Prostate gland (tissue), 2 donors: Measurements from ENCODE around the gene TBATA. TPM values are rescaled to one million over a fixed set of nuclear protein-coding genes. Genes with fewer than 3 reads are reported as not detected.

Source experiments
- DNase-seq: peaks from one replicate; pipeline ENCODE4 v3.0.0-alpha.2; 2019; ENCODE audit warnings: low spot score
- H3K27ac ChIP-seq, 2 donors: fragments of 200-600 bp; sonication (generic); 2 replicates each; pipeline ENCODE4 v1.5.1; 2017 to 2019
- H3K27me3 ChIP-seq: fragments of 200-600 bp; sonication (generic); replicated peaks from 2 replicates; pipeline ENCODE4 v1.5.1; 2019; ENCODE audit not compliant: insufficient read depth
- H3K36me3 ChIP-seq, 2 donors: fragments of 200-600 bp; sonication (generic); 1 replicate in 1 of 2; 2 replicates in 1 of 2; pipeline versions ENCODE4 v1.5.1 to v1.8.1; 2017 to 2019
- H3K4me1 ChIP-seq: fragments of 200-600 bp; sonication (generic); replicated peaks from 2 replicates; pipeline ENCODE4 v1.5.1; 2019
- H3K4me3 ChIP-seq, 2 donors: fragments of 200-600 bp; sonication (generic); 2 replicates each; pipeline ENCODE4 v1.5.1; 2017 to 2019
- H3K9me3 ChIP-seq: fragments of 200-600 bp; sonication (generic); 2 replicates; pipeline ENCODE4 v1.5.1; 2017
- CTCF ChIP-seq, 4 experiments: fragments of 200-600 bp in 2 of 4; fragments of 450-650 bp in 2 of 4; sonication (generic) in 2 of 4; IDR thresholded peaks; 1 replicate in 3 of 4; 2 replicates in 1 of 4; pipeline ENCODE4 v1.5.1; 2016 to 2019; ENCODE audit warnings: antibody characterized with exemption in 4 of 4, mild to moderate bottlenecking in 2 of 4, moderate library complexity in 2 of 4
- POLR2A ChIP-seq: fragments of 450-650 bp; IDR thresholded peaks from one replicate; pipeline ENCODE4 v1.6.1; 2016; ENCODE audit warnings: antibody characterized with exemption, mild to moderate bottlenecking
- POLR2AphosphoS5 ChIP-seq: sonication (generic); formaldehyde crosslinking; IDR thresholded peaks from one replicate; pipeline ENCODE4 v1.6.1; 2017; ENCODE audit warnings: antibody characterized with exemption
- WGBS: methylation state at CpG from one replicate; pipeline ENCODE4 v1.1.5; 2018; 5-methylcytosine and 5-hydroxymethylcytosine counted together
- intact Hi-C: fragments of 100-400 bp; cut with DNase I; formaldehyde crosslinking; loops from one replicate; pipeline ENCODE4 v1.14.2; 2022
- total RNA-seq, 2 donors: library from RNA; depleted of rRNA; stranded (reverse); fragments of >200 nt; gene quantifications; one replicate each; pipeline ENCODE4 v1.1.0, GENCODE V29; 2016

TBATA gene
- total RNA-seq, 2 donors from 2014 or later = 0.57 TPM; not detected in 1

- intact Hi-C loops = loop anchor here (10.0 kb wide), 1 partner anchor 539 kb away; no protein-coding TSS in a partner anchor
- WGBS = 75% methylated on average over 15 of the region's 15 CpGs
- H3K4me3 ChIP-seq = no peak overlapping the region
- TF ChIP-seq POLR2AphosphoS5 = no peak
- no peak for TF ChIP-seq POLR2A
- no peak for TF ChIP-seq CTCF (IDR thresholded peaks at IDR 0.05)
- no peaks in the 10 kb centered on the region for H3K27me3 ChIP-seq
- H3K9me3 ChIP-seq = no peaks in the 10 kb centered on the region
- no peaks in the 10 kb centered on the region for H3K36me3 ChIP-seq
- DNase-seq = no peak
- no peak overlapping the region for H3K27ac ChIP-seq
- H3K4me1 ChIP-seq = no peaks in the 10 kb centered on the region
Observed at GRCh38 chr10:70753841-70754621, 31.1 kb downstream of the TBATA start.

GRCh38 chr10:70753026-70753663 lies 32.0 kb downstream of the TBATA start:
- intact Hi-C loops = loop anchor here (10.0 kb wide), 1 partner anchor 538 kb away; no protein-coding TSS in a partner anchor
- DNase-seq = no peak
- Histone ChIP-seq H3K9me3 (no peaks in the 10 kb centered on the region), H3K4me3 (no peak overlapping the region), H3K36me3 (no peaks in the 10 kb centered on the region), H3K4me1 (no peaks in the 10 kb centered on the region), H3K27ac (no peak overlapping the region), H3K27me3 (no peaks in the 10 kb centered on the region)
- TF ChIP-seq CTCF (IDR thresholded peaks at IDR 0.05) (no peak), POLR2AphosphoS5 (no peak), POLR2A (no peak)
- WGBS = 91% methylated on average over 10 of the region's 10 CpGs

- intact Hi-C loops = loop anchor here (10.0 kb wide), 1 partner anchor 538 kb away; no protein-coding TSS in a partner anchor
- no peaks in the 10 kb centered on the region for H3K36me3 ChIP-seq
- no peak overlapping the region for H3K27ac ChIP-seq
- WGBS = 92% methylated on average over 7 of the region's 7 CpGs
- no peaks in the 10 kb centered on the region for H3K27me3 ChIP-seq
- no peak for DNase-seq
- H3K4me1 ChIP-seq = no peaks in the 10 kb centered on the region
- no peaks in the 10 kb centered on the region for H3K9me3 ChIP-seq
- no peak overlapping the region for H3K4me3 ChIP-seq
- TF ChIP-seq POLR2AphosphoS5 (no peak), CTCF (IDR thresholded peaks at IDR 0.05) (no peak), POLR2A (no peak)
Observed at GRCh38 chr10:70752571-70752970, 32.6 kb downstream of the TBATA start.

- no peaks in the 10 kb centered on the region for H3K9me3 ChIP-seq
- no peaks in the 10 kb centered on the region for H3K4me1 ChIP-seq
- H3K4me3 ChIP-seq = no peak overlapping the region
- H3K27ac ChIP-seq = no peak overlapping the region
- WGBS = 65% methylated on average over 2 of the region's 14 CpGs
- no peaks in the 10 kb centered on the region for H3K36me3 ChIP-seq
- H3K27me3 ChIP-seq = no peaks in the 10 kb centered on the region
- intact Hi-C loops = loop anchor here (10.0 kb wide), 1 partner anchor 537 kb away; no protein-coding TSS in a partner anchor
- TF ChIP-seq POLR2A = no peak
- TF ChIP-seq CTCF (IDR thresholded peaks at IDR 0.05) = no peak
- no peak for TF ChIP-seq POLR2AphosphoS5
- no peak for DNase-seq
Observed at GRCh38 chr10:70751991-70752390, 33.2 kb downstream of the TBATA start.
